PC-3 (cell line): ENCODE results near the gene PPP1R3E. TPM values are rescaled to one million over a fixed set of nuclear protein-coding genes. Genes with fewer than 3 reads are reported as not detected.

Experiments used
- ATAC-seq: fragments of 200-7000 bp; cut with Tn5 transposase; 2 replicates; pipeline ENCODE4 v1.9.1; 2020; ENCODE audit warnings: mild to moderate bottlenecking, moderate library complexity
- BruUV-seq: library from RNA; stranded (reverse); fragments of 400-500 nt; replicated peaks from 2 replicates; lab custom pipeline; 2021; lab: Mats Ljungman, UMichigan
- CTCF ChIA-PET: fragments of 300-600 bp; sonication (Branson Sonifier 250); formaldehyde crosslinking; loops from one replicate; lab custom pipeline; 2022; ENCODE audit warnings: antibody characterized with exemption; lab: Charles Lee
- POLR2A ChIA-PET: fragments of 300-600 bp; sonication (Branson Sonifier 250); formaldehyde crosslinking; loops from one replicate; lab custom pipeline; 2022; ENCODE audit warnings: antibody characterized with exemption; ENCODE audit not compliant: unreplicated experiment; lab: Charles Lee
- DNase-seq: peaks from one replicate; pipeline ENCODE4 v3.0.0-alpha.2; 2015
- H2AFZ ChIP-seq: fragments of 300-600 bp; sonication (generic); 2 replicates; pipeline ENCODE4 v1.6.0; 2016; ENCODE audit warnings: antibody characterized with exemption, low read length
- H3F3A ChIP-seq: fragments of 300-600 bp; sonication (generic); one replicate; pipeline ENCODE4 v1.6.0; 2017; ENCODE audit warnings: antibody characterized with exemption, low read length, control low read depth, mild to moderate bottlenecking; ENCODE audit not compliant: unreplicated experiment
- H3K27ac ChIP-seq: fragments of 300-600 bp; sonication (generic); 2 replicates; pipeline ENCODE4 v1.5.1; 2016; ENCODE audit warnings: mild to moderate bottlenecking, low read length
- H3K27me3 ChIP-seq: fragments of 300-600 bp; sonication (generic); 2 replicates; pipeline ENCODE4 v1.6.1; 2016; ENCODE audit warnings: low read length, mixed read lengths
- H3K36me3 ChIP-seq: fragments of 300-600 bp; sonication (generic); 2 replicates; pipeline ENCODE4 v1.6.1; 2016; ENCODE audit warnings: low read depth, mixed run types, low read length, mixed read lengths
- H3K4me1 ChIP-seq: fragments of 300-600 bp; sonication (generic); 2 replicates; pipeline ENCODE4 v1.5.1; 2016; ENCODE audit warnings: low read length; ENCODE audit not compliant: insufficient read depth
- H3K4me2 ChIP-seq: fragments of 300-600 bp; sonication (generic); 2 replicates; pipeline ENCODE4 v1.6.0; 2016; ENCODE audit warnings: low read length
- H3K4me3 ChIP-seq: fragments of 300-600 bp; sonication (generic); 2 replicates; pipeline ENCODE4 v1.5.1; 2016; ENCODE audit warnings: mild to moderate bottlenecking, low read length, mixed read lengths
- H3K79me2 ChIP-seq: fragments of 300-600 bp; sonication (generic); 2 replicates; pipeline ENCODE4 v1.6.1; 2017; ENCODE audit warnings: low read length, mixed read lengths
- H3K9ac ChIP-seq: fragments of 300-600 bp; sonication (generic); 2 replicates; pipeline ENCODE4 v1.6.0; 2016; ENCODE audit warnings: mild to moderate bottlenecking, low read length
- H3K9me2 ChIP-seq: fragments of 300-600 bp; sonication (generic); replicated peaks from 2 replicates; pipeline ENCODE4 v1.6.1; 2016; ENCODE audit warnings: mixed run types, low read length, mixed read lengths
- H3K9me3 ChIP-seq: fragments of 300-600 bp; sonication (generic); 2 replicates; pipeline ENCODE4 v1.6.1; 2016; ENCODE audit warnings: low read length, mixed read lengths
- H4K20me1 ChIP-seq: fragments of 300-600 bp; sonication (generic); 2 replicates; pipeline ENCODE4 v1.6.1; 2016; ENCODE audit warnings: low read length, mixed read lengths
- CTCF ChIP-seq: fragments of 300-600 bp; sonication (generic); conservative IDR thresholded peaks from 2 replicates; pipeline ENCODE4 v1.5.1; 2017; ENCODE audit warnings: antibody characterized with exemption, low read depth, mild to moderate bottlenecking, low read length
- EZH2 ChIP-seq: fragments of 300-600 bp; sonication (generic); IDR thresholded peaks from one replicate; pipeline ENCODE4 v1.6.1; 2017; ENCODE audit warnings: antibody characterized with exemption, mild to moderate bottlenecking, low read length; ENCODE audit not compliant: unreplicated experiment
- EZH2phosphoT487 ChIP-seq: fragments of 300-600 bp; sonication (generic); IDR thresholded peaks from 2 replicates; pipeline ENCODE4 v1.6.1; 2018; ENCODE audit warnings: mild to moderate bottlenecking, antibody characterized with exemption, low read length, borderline replicate concordance
- intact Hi-C: fragments of 100-400 bp; cut with micrococcal nuclease; formaldehyde crosslinking; loops from 2 replicates; pipeline ENCODE4 v1.9.0; 2023
- total RNA-seq: library from RNA; depleted of rRNA; stranded (reverse); fragments of >200 nt; gene quantifications from 2 replicates; pipeline ENCODE4 v1.2.3, GENCODE V29; 2014

Gene PPP1R3E
- total RNA-seq, 1 experiment from 2014 or later, result 3.2 TPM

- DNase-seq (no peak), ATAC-seq (no peak)
- no peak overlapping the region for H3K4me2 ChIP-seq
- no peak overlapping the region for H3K27ac ChIP-seq
- no peaks in the 10 kb centered on the region for H3K79me2 ChIP-seq
- no peaks in the 10 kb centered on the region for H3K9me2 ChIP-seq
- no peak overlapping the region for H3K4me3 ChIP-seq
- ChIA-PET CTCF (no interaction called here), POLR2A (no interaction called here)
- no peak overlapping the region for H3K9ac ChIP-seq
- no peaks in the 10 kb centered on the region for H3K36me3 ChIP-seq
- no peak overlapping the region for H2AFZ ChIP-seq
- H3K27me3 ChIP-seq, result peaks cover 17% of the 10 kb centered on the region
- TF ChIP-seq EZH2, result no peak
- no peak for TF ChIP-seq CTCF
- no peak for TF ChIP-seq EZH2phosphoT487
- intact Hi-C loops, result no loop called here
- no peaks in the 10 kb centered on the region for H4K20me1 ChIP-seq
- H3K4me1 ChIP-seq, result no peaks in the 10 kb centered on the region
- no peaks in the 10 kb centered on the region for H3F3A ChIP-seq
- no peaks in the 10 kb centered on the region for H3K9me3 ChIP-seq
- BruUV-seq, result no TSS peak
These were observed 50.0 kb downstream of the PPP1R3E start for GRCh38 chr14:23252420-23253333.

GRCh38 chr14:23252006-23252405 is 50.7 kb downstream of the PPP1R3E start:
- H3K27me3 ChIP-seq, result peaks cover 17% of the 10 kb centered on the region
- no peak overlapping the region for H3K27ac ChIP-seq
- H3K4me2 ChIP-seq, result no peak overlapping the region
- H3K4me3 ChIP-seq, result no peak overlapping the region
- H3K9me2 ChIP-seq, result no peaks in the 10 kb centered on the region
- H3K9ac ChIP-seq, result no peak overlapping the region
- DNase-seq (no peak), ATAC-seq (no peak)
- H3K79me2 ChIP-seq, result no peaks in the 10 kb centered on the region
- no peaks in the 10 kb centered on the region for H4K20me1 ChIP-seq
- H3K9me3 ChIP-seq, result no peaks in the 10 kb centered on the region
- H3K4me1 ChIP-seq, result no peaks in the 10 kb centered on the region
- no peaks in the 10 kb centered on the region for H3F3A ChIP-seq
- no peak for TF ChIP-seq EZH2
- ChIA-PET POLR2A (no interaction called here), CTCF (no interaction called here)
- H3K36me3 ChIP-seq, result no peaks in the 10 kb centered on the region
- no TSS peak for BruUV-seq
- intact Hi-C loops, result no loop called here
- no peak overlapping the region for H2AFZ ChIP-seq

- Histone ChIP-seq H3K9ac (no peak overlapping the region), H2AFZ (no peak overlapping the region), H3K27me3 (peaks cover 24% of the 10 kb centered on the region), H3K79me2 (no peaks in the 10 kb centered on the region), H3K36me3 (no peaks in the 10 kb centered on the region), H4K20me1 (no peaks in the 10 kb centered on the region), H3K9me2 (no peaks in the 10 kb centered on the region), H3K27ac (no peak overlapping the region), H3K4me1 (no peaks in the 10 kb centered on the region), H3K9me3 (no peaks in the 10 kb centered on the region), H3K4me2 (no peak overlapping the region), H3F3A (no peaks in the 10 kb centered on the region), H3K4me3 (no peak overlapping the region)
- CTCF ChIA-PET, result no interaction called here
- no peak for TF ChIP-seq CTCF
- TF ChIP-seq EZH2, result no peak
- no peak for TF ChIP-seq EZH2phosphoT487
- intact Hi-C loops, result no loop called here
- POLR2A ChIA-PET, result interaction anchor here (0.6 kb wide), 1 partner anchor 12 kb away, joined by 4 read pairs; the partner anchor contains the start of gene RNF212B
- ATAC-seq (no peak), DNase-seq (no peak)
- no TSS peak for BruUV-seq
These were observed 52.8 kb downstream of the PPP1R3E start for GRCh38 chr14:23249824-23250223.
